K562 (cell line): ENCODE results near the gene PYM1. TPM values are rescaled to one million over a fixed set of nuclear protein-coding genes. Genes with fewer than 3 reads are reported as not detected.

ENCODE experiments used
- ATAC-seq: fragments of 200-7000 bp; cut with Tn5 transposase; 3 replicates; pipeline ENCODE4 v1.9.1; 2020; ENCODE audit warnings: moderate library complexity
- BruUV-seq: library from RNA; stranded (reverse); fragments of 400-500 nt; replicated peaks from 2 replicates; lab custom pipeline; 2021; lab: Mats Ljungman, UMichigan
- CTCF ChIA-PET: fragments of 300-600 bp; formaldehyde crosslinking; extraction: SDS; loops from one replicate; lab custom pipeline; 2021; ENCODE audit warnings: low intra/inter-chr PET ratio; lab: Yijun Ruan, JAX
- POLR2A ChIA-PET: fragments of 300-600, 350-650 bp; sonication (Branson Sonifier 250); formaldehyde crosslinking; extraction: SDS; loops from one replicate; lab custom pipeline; 2021; ENCODE audit warnings: antibody characterized with exemption, inconsistent platforms; lab: Yijun Ruan, JAX
- DNase-seq, 4 experiments: peaks; one replicate each; pipeline versions ENCODE4 v3.0.0 to v3.0.0-alpha.2; 2011 to 2018; ENCODE audit warnings: low spot score in 3 of 4, mixed read lengths in 3 of 4; ENCODE audit errors: extremely low read depth in 1 of 4
- FAIRE-seq: peaks from 2 replicates; lab custom pipeline; 2011; peaks lifted over from hg19 to GRCh38; lab: Jason Lieb, UNC
- H2AFZ ChIP-seq: 2 replicates; pipeline ENCODE4 v1.6.0; 2011; ENCODE audit warnings: low read depth, low read length, control low read depth, inconsistent platforms
- H3K27ac ChIP-seq: fragments of 200-600 bp; 3 replicates; pipeline ENCODE4 v1.8.0; 2011; ENCODE audit warnings: low read depth, mild to moderate bottlenecking, control low read depth, inconsistent platforms, low read length, moderate library complexity, mixed read lengths; ENCODE audit errors: extremely low read depth
- H3K27me3 ChIP-seq, 2 experiments: fragments of 300-600 bp in 1 of 2; 2 replicates in 1 of 2; 3 replicates in 1 of 2; pipeline versions ENCODE4 v1.6.0 to v1.8.0; 2011; ENCODE audit warnings: inconsistent platforms in 2 of 2, low read length in 2 of 2, mild to moderate bottlenecking in 1 of 2, mixed read lengths in 1 of 2, moderate library complexity in 1 of 2; ENCODE audit not compliant: control insufficient read depth in 2 of 2, insufficient read depth in 2 of 2
- H3K36me3 ChIP-seq: fragments of 300-600 bp; 3 replicates; pipeline ENCODE4 v1.8.0; 2011; ENCODE audit warnings: mild to moderate bottlenecking, low read length, inconsistent platforms; ENCODE audit not compliant: control insufficient read depth, insufficient read depth
- H3K4me1 ChIP-seq, 2 experiments: fragments of 200-600 bp in 1 of 2; replicated peaks in 1 of 2; 2 replicates in 1 of 2; 3 replicates in 1 of 2; pipeline versions ENCODE4 v1.5.1 to v1.8.0; 2011; ENCODE audit warnings: inconsistent platforms in 2 of 2, low read length in 2 of 2, mild to moderate bottlenecking in 1 of 2, mixed read lengths in 1 of 2, moderate library complexity in 1 of 2; ENCODE audit not compliant: control insufficient read depth in 2 of 2, insufficient read depth in 2 of 2
- H3K4me2 ChIP-seq: 2 replicates; pipeline ENCODE4 v1.6.1; 2011; ENCODE audit warnings: low read length, control low read depth, inconsistent platforms, mixed read lengths; ENCODE audit not compliant: insufficient read depth
- H3K4me3 ChIP-seq: fragments of 200-600 bp; sonication (generic), shearing (Covaris generic); 2 replicates; pipeline ENCODE4 v1.5.1; 2016; ENCODE audit warnings: control low read depth, inconsistent platforms
- H3K79me2 ChIP-seq: fragments of 200-600 bp; 3 replicates; pipeline ENCODE4 v1.8.0; 2011; ENCODE audit warnings: low read length, inconsistent platforms; ENCODE audit not compliant: control insufficient read depth, insufficient read depth
- H3K9ac ChIP-seq, 2 experiments: 2 replicates each; pipeline versions ENCODE4 v1.6.0 to v1.6.1; 2011; ENCODE audit warnings: low read depth in 2 of 2, low read length in 2 of 2, control low read depth in 1 of 2, inconsistent platforms in 1 of 2, mild to moderate bottlenecking in 1 of 2, mixed read lengths in 1 of 2; ENCODE audit not compliant: insufficient read depth in 1 of 2
- H3K9me1 ChIP-seq: one replicate; pipeline ENCODE4 v1.6.0; 2011; ENCODE audit warnings: inconsistent platforms, mild to moderate bottlenecking, low read length, moderate library complexity; ENCODE audit not compliant: control insufficient read depth, insufficient read depth
- H3K9me3 ChIP-seq: replicated peaks from 2 replicates; pipeline ENCODE4 v1.5.1; 2011; ENCODE audit warnings: low read depth, low read length, inconsistent platforms; ENCODE audit not compliant: control insufficient read depth, insufficient read depth
- H4K20me1 ChIP-seq: replicated peaks from 2 replicates; pipeline ENCODE4 v1.6.1; 2011; ENCODE audit warnings: low read length, inconsistent platforms, mixed read lengths; ENCODE audit not compliant: control insufficient read depth, insufficient read depth
- CC2D1A ChIP-seq: fragments of 450-650 bp; IDR thresholded peaks from 2 replicates; pipeline ENCODE4 v1.6.1; 2017; ENCODE audit warnings: mild to moderate bottlenecking
- DIDO1 ChIP-seq: fragments of 450-650 bp; IDR thresholded peaks from 2 replicates; pipeline ENCODE4 v1.6.1; 2016; ENCODE audit warnings: low read depth, missing biosample characterization, missing genetic modification characterization
- DNMT1 ChIP-seq: fragments of 450-650 bp; IDR thresholded peaks from 2 replicates; pipeline ENCODE4 v1.6.1; 2016; ENCODE audit warnings: antibody characterized with exemption, mild to moderate bottlenecking
- ERF ChIP-seq: fragments of 450-650 bp; formaldehyde crosslinking; IDR thresholded peaks from 2 replicates; pipeline ENCODE4 v1.4.0; 2020; ENCODE audit warnings: mild to moderate bottlenecking, mixed read lengths
- GABPB2 ChIP-seq: fragments of 250-450 bp; sonication (Bioruptor Pico); conservative IDR thresholded peaks from 2 replicates; pipeline ENCODE4 v1.5.1; 2021; ENCODE audit warnings: mild to moderate bottlenecking
- PHTF2 ChIP-seq: fragments of 250-450 bp; sonication (Bioruptor Pico); IDR thresholded peaks from 2 replicates; pipeline ENCODE4 v1.5.0; 2021; ENCODE audit warnings: mild to moderate bottlenecking
- PURB ChIP-seq: sonication (generic); formaldehyde crosslinking; IDR thresholded peaks from 2 replicates; pipeline ENCODE4 v1.9.0; 2021; ENCODE audit warnings: low read depth, mild to moderate bottlenecking, missing genetic modification reagents
- TAL1 ChIP-seq: fragments of 450-650 bp; IDR thresholded peaks from 2 replicates; pipeline ENCODE4 v1.6.1; 2016; ENCODE audit warnings: mild to moderate bottlenecking
- XRCC3 ChIP-seq: fragments of 450-650 bp; IDR thresholded peaks from 2 replicates; pipeline ENCODE4 v1.6.1; 2017; ENCODE audit warnings: mild to moderate bottlenecking, moderate library complexity
- ZBTB8A ChIP-seq: fragments of 450-650 bp; IDR thresholded peaks from 2 replicates; pipeline ENCODE4 v1.6.1; 2018; ENCODE audit warnings: mild to moderate bottlenecking, moderate library complexity; ENCODE audit not compliant: partially characterized antibody
- whole genome bisulfite sequencing: fragments of 100-300 bp; shearing (Covaris generic); methylation state at CpG from one replicate; pipeline ENCODE4 v1.1.6; 2016; ENCODE audit warnings: low coverage, mixed read lengths; ENCODE audit not compliant: insufficient coverage; ENCODE audit errors: missing lambda C conversion rate; 5-methylcytosine and 5-hydroxymethylcytosine counted together
- in situ Hi-C: fragments of 300-500 bp; cut with MboI; formaldehyde crosslinking; loops from 4 replicates; pipeline ENCODE4 v1.15.0; 2018; ENCODE audit warnings: inconsistent platforms, mixed read lengths
- intact Hi-C: fragments of 100-400 bp; cut with micrococcal nuclease; formaldehyde crosslinking; loops from 2 replicates; pipeline ENCODE4 v1.14.2; 2022
- polyA plus RNA-seq, 8 experiments: library from polyadenylated mRNA; depleted of rRNA in 4 of 8; stranded (reverse) in 5 of 8; unstranded in 3 of 8; fragments of >200 nt; fragmentation: Nextera tagmentation in 2 of 8; fragmentation: Illumina TruSeq in 1 of 8; extraction: Ambion mirVana in 2 of 8; extraction: Trizol in 1 of 8; gene quantifications; 2 replicates each; pipeline versions ENCODE4 v1.2.1 to v1.2.3, GENCODE V29; 2011 to 2014; ENCODE audit warnings: inconsistent platforms in 1 of 8, missing spikeins in 1 of 8
- total RNA-seq, 7 experiments: library from RNA; depleted of rRNA in 6 of 7; stranded (reverse); fragments of >200 nt in 6 of 7; fragmentation: Illumina TruSeq in 2 of 7; extraction: Trizol in 2 of 7; gene quantifications; 2 replicates each; pipeline versions ENCODE4 v1.2.1 to v1.2.3, GENCODE V29; 2011 to 2021; ENCODE audit warnings: low replicate concordance in 1 of 7
- TF ChIP-seq, protein P1 (sequence below), 3 experiments: fragments of 200-800 bp in 1 of 3; fragments of 250-450 bp in 1 of 3; fragments of 450-650 bp in 1 of 3; sonication (Bioruptor Pico) in 1 of 3; sonication (Bioruptor generic) in 1 of 3; formaldehyde crosslinking in 1 of 3; IDR thresholded peaks; 2 replicates each; pipeline versions ENCODE4 v1.6.1 to v1.8.0; 2016 to 2022; ENCODE audit warnings: mild to moderate bottlenecking in 2 of 3, missing genetic modification characterization in 2 of 3, missing compliant biosample characterization in 1 of 3, moderate library complexity in 1 of 3

PYM1 gene
- total and polyA plus RNA-seq, 9 of the 15 experiments (the other 6 are each of a cell fraction or from before 2014, with no cell fraction given): 29.0 to 51.3 (median 34.1) TPM

DNA sequence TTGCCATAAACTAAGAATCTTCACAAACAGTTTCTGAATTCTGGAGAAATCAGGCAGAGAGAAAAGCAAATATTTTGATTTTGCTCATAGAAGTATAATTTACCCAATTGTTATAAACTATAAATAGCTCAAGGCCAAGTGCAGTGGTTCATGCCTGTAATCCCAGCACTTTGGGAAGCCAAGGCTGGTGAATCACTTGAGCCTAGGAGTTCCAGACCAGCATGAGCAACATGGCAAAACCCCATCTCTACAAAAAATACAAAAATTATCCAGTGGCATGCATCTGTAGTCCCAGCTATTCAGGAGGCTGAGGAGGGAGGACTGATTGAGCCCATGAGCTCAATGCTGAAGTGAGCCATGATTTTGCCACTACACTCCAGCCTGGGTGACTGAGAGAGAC is 65.4 kb downstream of the PYM1 start (continued):
- TF ChIP-seq, protein P1, sequence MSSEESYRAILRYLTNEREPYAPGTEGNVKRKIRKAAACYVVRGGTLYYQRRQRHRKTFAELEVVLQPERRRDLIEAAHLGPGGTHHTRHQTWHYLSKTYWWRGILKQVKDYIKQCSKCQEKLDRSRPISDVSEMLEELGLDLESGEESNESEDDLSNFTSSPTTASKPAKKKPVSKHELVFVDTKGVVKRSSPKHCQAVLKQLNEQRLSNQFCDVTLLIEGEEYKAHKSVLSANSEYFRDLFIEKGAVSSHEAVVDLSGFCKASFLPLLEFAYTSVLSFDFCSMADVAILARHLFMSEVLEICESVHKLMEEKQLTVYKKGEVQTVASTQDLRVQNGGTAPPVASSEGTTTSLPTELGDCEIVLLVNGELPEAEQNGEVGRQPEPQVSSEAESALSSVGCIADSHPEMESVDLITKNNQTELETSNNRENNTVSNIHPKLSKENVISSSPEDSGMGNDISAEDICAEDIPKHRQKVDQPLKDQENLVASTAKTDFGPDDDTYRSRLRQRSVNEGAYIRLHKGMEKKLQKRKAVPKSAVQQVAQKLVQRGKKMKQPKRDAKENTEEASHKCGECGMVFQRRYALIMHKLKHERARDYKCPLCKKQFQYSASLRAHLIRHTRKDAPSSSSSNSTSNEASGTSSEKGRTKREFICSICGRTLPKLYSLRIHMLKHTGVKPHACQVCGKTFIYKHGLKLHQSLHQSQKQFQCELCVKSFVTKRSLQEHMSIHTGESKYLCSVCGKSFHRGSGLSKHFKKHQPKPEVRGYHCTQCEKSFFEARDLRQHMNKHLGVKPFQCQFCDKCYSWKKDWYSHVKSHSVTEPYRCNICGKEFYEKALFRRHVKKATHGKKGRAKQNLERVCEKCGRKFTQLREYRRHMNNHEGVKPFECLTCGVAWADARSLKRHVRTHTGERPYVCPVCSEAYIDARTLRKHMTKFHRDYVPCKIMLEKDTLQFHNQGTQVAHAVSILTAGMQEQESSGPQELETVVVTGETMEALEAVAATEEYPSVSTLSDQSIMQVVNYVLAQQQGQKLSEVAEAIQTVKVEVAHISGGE (CRISPR knock-in tag; IDR thresholded peaks at IDR 0.05): no peak

GRCh38 chr12:55861871-55862270 is 65.8 kb downstream of the PYM1 start:
- Histone ChIP-seq H3K27me3 (no peaks in the 10 kb centered on the region), H3K4me2 (no peak overlapping the region), H3K9me1 (no peaks in the 10 kb centered on the region), H2AFZ (no peak overlapping the region), H3K4me1 (no peaks in the 10 kb centered on the region; a peak in 1 of 5 replicates), H3K9ac (no peak overlapping the region), H4K20me1 (no peaks in the 10 kb centered on the region), H3K27ac (no peak overlapping the region), H3K79me2 (no peaks in the 10 kb centered on the region), H3K9me3 (no peaks in the 10 kb centered on the region; the same call in 1 of the 2 replicates), H3K4me3 (no peak overlapping the region), H3K36me3 (no peaks in the 10 kb centered on the region)
- TF ChIP-seq PHTF2 (CRISPR knock-in tag): no peak
- TF ChIP-seq DIDO1 (tag): no peak
- TF ChIP-seq TAL1: no peak
- TF ChIP-seq GABPB2 (CRISPR knock-in tag): no peak
- no peak for TF ChIP-seq PURB (CRISPR knock-in tag)
- no peak for TF ChIP-seq ERF
- TF ChIP-seq DNMT1: no peak
- TF ChIP-seq ZBTB8A: no peak
- no peak for TF ChIP-seq XRCC3
- TF ChIP-seq CC2D1A: no peak
- in situ Hi-C loops (no loop called here), intact Hi-C loops (no loop called here)
- no peak for FAIRE-seq
- BruUV-seq: no TSS peak
- POLR2A ChIA-PET: no interaction called here
- CTCF ChIA-PET: no interaction called here
- ATAC-seq: no peak
- 64% methylated on average over 3 of the region's 3 CpGs for WGBS
- DNase-seq: no peak
